OCI-LY7 (cell line): ENCODE measurements around the gene RAB26. TPM values are rescaled to one million over a fixed set of nuclear protein-coding genes. Genes with fewer than 3 reads are reported as not detected.

ENCODE experiments used
- BruUV-seq: library from RNA; stranded (reverse); fragments of 400-500 nt; replicated peaks from 2 replicates; lab custom pipeline; 2021; lab: Mats Ljungman, UMichigan
- CTCF ChIA-PET: fragments of 300-600 bp; sonication (Branson Sonifier 250); formaldehyde crosslinking; loops from one replicate; lab custom pipeline; 2022; ENCODE audit warnings: antibody characterized with exemption; ENCODE audit not compliant: unreplicated experiment; lab: Charles Lee
- POLR2A ChIA-PET: fragments of 300-600 bp; sonication (Branson Sonifier 250); formaldehyde crosslinking; loops from one replicate; lab custom pipeline; 2022; ENCODE audit warnings: antibody characterized with exemption; lab: Charles Lee
- DNase-seq: peaks from one replicate; pipeline ENCODE4 v3.0.0-alpha.2; 2015; ENCODE audit warnings: low spot score
- H2AFZ ChIP-seq: fragments of 200-600 bp; sonication (generic), shearing (Covaris generic); 2 replicates; pipeline ENCODE4 v1.6.1; 2014; ENCODE audit warnings: mild to moderate bottlenecking, antibody characterized with exemption, low read length, moderate library complexity
- H3K27ac ChIP-seq: fragments of 200-600 bp; sonication (generic); 2 replicates; pipeline ENCODE4 v1.5.1; 2014; ENCODE audit warnings: mixed run types, low read depth, mild to moderate bottlenecking, moderate library complexity, low read length, inconsistent platforms; ENCODE audit not compliant: poor library complexity, severe bottlenecking
- H3K36me3 ChIP-seq: fragments of 200-600 bp; sonication (generic); 2 replicates; pipeline ENCODE4 v1.6.1; 2014; ENCODE audit warnings: mild to moderate bottlenecking, antibody characterized with exemption, low read length, moderate library complexity, mixed read lengths; ENCODE audit not compliant: insufficient read depth
- H3K4me1 ChIP-seq: fragments of 200-600 bp; sonication (generic); 2 replicates; pipeline ENCODE4 v1.5.1; 2014; ENCODE audit warnings: mild to moderate bottlenecking, low read length; ENCODE audit not compliant: insufficient read depth, poor library complexity, severe bottlenecking
- H3K4me2 ChIP-seq: fragments of 200-600 bp; sonication (generic); 2 replicates; pipeline ENCODE4 v1.6.1; 2014; ENCODE audit warnings: mild to moderate bottlenecking, low read length
- H3K4me3 ChIP-seq: fragments of 200-600 bp; sonication (generic); 2 replicates; pipeline ENCODE4 v1.5.1; 2014; ENCODE audit warnings: mild to moderate bottlenecking, low read depth, low read length; ENCODE audit not compliant: poor library complexity, severe bottlenecking
- H3K79me2 ChIP-seq: fragments of 200-600 bp; sonication (generic); 2 replicates; pipeline ENCODE4 v1.6.1; 2016; ENCODE audit warnings: low read depth, mild to moderate bottlenecking, low read length, moderate library complexity, mixed read lengths; ENCODE audit not compliant: insufficient read depth
- H3K9me2 ChIP-seq: fragments of 200-600 bp; sonication (generic); 2 replicates; pipeline ENCODE4 v1.6.1; 2016; ENCODE audit warnings: mild to moderate bottlenecking, low read length, mixed read lengths; ENCODE audit not compliant: insufficient read depth
- H3K9me3 ChIP-seq: fragments of 200-600 bp; sonication (generic); 2 replicates; pipeline ENCODE4 v1.6.1; 2014; ENCODE audit warnings: mild to moderate bottlenecking, mixed run types, low read length, mixed read lengths
- H4K20me1 ChIP-seq: fragments of 200-600 bp; sonication (generic); 2 replicates; pipeline ENCODE4 v1.6.1; 2014; ENCODE audit warnings: mild to moderate bottlenecking, antibody characterized with exemption, low read length, moderate library complexity, mixed read lengths; ENCODE audit not compliant: insufficient read depth
- EZH2phosphoT487 ChIP-seq: fragments of 200-600 bp; sonication (generic); IDR thresholded peaks from 2 replicates; pipeline ENCODE4 v1.6.1; 2018; ENCODE audit warnings: low read depth, borderline replicate concordance, mild to moderate bottlenecking, mixed run types, antibody characterized with exemption, low read length, moderate library complexity, mixed read lengths
- intact Hi-C: fragments of 100-400 bp; cut with micrococcal nuclease; formaldehyde crosslinking; loops from one replicate; pipeline ENCODE4 v1.10.0; 2022; ENCODE audit not compliant: unreplicated experiment
- total RNA-seq, 2 experiments: library from RNA; depleted of rRNA in 1 of 2; stranded (reverse); fragments of >200 nt in 1 of 2; shearing (Covaris generic) in 1 of 2; gene quantifications; 2 replicates each; pipeline ENCODE4 v1.2.3, GENCODE V29; 2014 to 2022
- TF ChIP-seq, protein P1 (sequence below): fragments of 200-600 bp; sonication (generic); conservative IDR thresholded peaks from 2 replicates; pipeline ENCODE4 v1.5.1; 2014; ENCODE audit warnings: mild to moderate bottlenecking, antibody characterized with exemption, low read length, moderate library complexity, mixed read lengths

The RAB26 gene
- total RNA-seq, 2 experiments from 2014 or later = 5.0 to 9.5 TPM

DNA sequence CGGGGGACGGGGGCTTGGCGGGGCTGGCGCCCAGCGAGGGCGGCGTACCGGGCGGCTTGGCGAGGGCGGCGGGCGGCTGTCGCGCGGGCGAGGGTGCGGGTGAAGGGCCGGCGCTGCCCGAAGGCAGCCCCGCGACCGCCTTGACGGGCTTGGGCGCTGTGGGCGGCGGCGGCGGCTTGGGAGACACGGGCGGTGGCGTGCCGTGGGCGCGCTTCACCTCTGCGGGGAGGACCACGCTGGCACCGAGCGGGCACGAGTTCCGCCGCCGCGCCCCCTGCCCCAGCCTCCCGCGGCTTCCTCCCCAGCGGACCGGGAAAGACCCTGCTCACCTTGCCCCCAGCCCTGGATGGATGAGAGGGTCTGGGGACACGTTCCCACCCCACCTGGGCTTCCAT lies 30.7 kb downstream of the RAB26 start:
- Histone ChIP-seq H3K4me1 (no peaks in the 10 kb centered on the region), H3K36me3 (peaks cover 56% of the 10 kb centered on the region), H2AFZ (no peak overlapping the region), H3K4me3 (no peak overlapping the region), H4K20me1 (no peaks in the 10 kb centered on the region), H3K79me2 (no peaks in the 10 kb centered on the region), H3K9me2 (no peaks in the 10 kb centered on the region), H3K4me2 (no peak overlapping the region), H3K9me3 (no peaks in the 10 kb centered on the region), H3K27ac (no peak overlapping the region)
- intact Hi-C loops = no loop called here
- no TSS peak for BruUV-seq
- POLR2A ChIA-PET = no interaction called here
- CTCF ChIA-PET = no interaction called here
- TF ChIP-seq, protein P1, sequence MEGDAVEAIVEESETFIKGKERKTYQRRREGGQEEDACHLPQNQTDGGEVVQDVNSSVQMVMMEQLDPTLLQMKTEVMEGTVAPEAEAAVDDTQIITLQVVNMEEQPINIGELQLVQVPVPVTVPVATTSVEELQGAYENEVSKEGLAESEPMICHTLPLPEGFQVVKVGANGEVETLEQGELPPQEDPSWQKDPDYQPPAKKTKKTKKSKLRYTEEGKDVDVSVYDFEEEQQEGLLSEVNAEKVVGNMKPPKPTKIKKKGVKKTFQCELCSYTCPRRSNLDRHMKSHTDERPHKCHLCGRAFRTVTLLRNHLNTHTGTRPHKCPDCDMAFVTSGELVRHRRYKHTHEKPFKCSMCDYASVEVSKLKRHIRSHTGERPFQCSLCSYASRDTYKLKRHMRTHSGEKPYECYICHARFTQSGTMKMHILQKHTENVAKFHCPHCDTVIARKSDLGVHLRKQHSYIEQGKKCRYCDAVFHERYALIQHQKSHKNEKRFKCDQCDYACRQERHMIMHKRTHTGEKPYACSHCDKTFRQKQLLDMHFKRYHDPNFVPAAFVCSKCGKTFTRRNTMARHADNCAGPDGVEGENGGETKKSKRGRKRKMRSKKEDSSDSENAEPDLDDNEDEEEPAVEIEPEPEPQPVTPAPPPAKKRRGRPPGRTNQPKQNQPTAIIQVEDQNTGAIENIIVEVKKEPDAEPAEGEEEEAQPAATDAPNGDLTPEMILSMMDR = no peak
- no peak for TF ChIP-seq EZH2phosphoT487
- no peak for DNase-seq

DNA sequence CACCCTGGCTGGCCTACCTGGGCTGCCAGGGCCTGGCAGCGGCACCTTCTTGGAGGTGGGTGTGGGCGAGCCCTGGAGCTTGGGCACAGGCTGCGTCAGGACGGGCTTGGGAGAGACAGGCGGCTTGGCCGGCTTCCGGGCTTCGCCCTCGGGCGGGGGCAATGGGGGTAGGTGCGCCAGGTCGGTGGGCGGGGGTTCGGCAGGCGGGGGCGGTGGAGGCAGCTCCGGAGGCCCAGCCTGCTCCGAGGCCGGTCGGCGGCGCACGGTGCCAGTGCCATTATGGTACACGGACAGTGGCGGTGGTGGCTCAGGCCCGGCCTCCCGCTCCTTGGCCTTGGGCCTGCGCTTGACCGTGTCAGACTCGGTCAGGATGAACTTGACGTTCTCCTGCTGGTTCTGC lies 31.2 kb downstream of the RAB26 start:
- H3K4me3 ChIP-seq = no peak overlapping the region
- no peaks in the 10 kb centered on the region for H3K4me1 ChIP-seq
- no peaks in the 10 kb centered on the region for H3K9me2 ChIP-seq
- H3K27ac ChIP-seq = no peak overlapping the region
- TF ChIP-seq, protein P1 = no peak
- no peak for TF ChIP-seq EZH2phosphoT487
- no peaks in the 10 kb centered on the region for H4K20me1 ChIP-seq
- DNase-seq = no peak
- H3K79me2 ChIP-seq = no peaks in the 10 kb centered on the region
- no TSS peak for BruUV-seq
- peaks cover 51% of the 10 kb centered on the region for H3K36me3 ChIP-seq
- CTCF ChIA-PET = no interaction called here
- no peak overlapping the region for H2AFZ ChIP-seq
- intact Hi-C loops = no loop called here
- no peak overlapping the region for H3K4me2 ChIP-seq
- POLR2A ChIA-PET = no interaction called here
- H3K9me3 ChIP-seq = no peaks in the 10 kb centered on the region

GRCh38 chr16:2180461-2180860 lies 32.0 kb downstream of the RAB26 start:
- DNase-seq = no peak
- Histone ChIP-seq H3K4me1 (no peaks in the 10 kb centered on the region), H2AFZ (no peak overlapping the region), H3K36me3 (peaks cover 42% of the 10 kb centered on the region), H3K79me2 (no peaks in the 10 kb centered on the region), H3K4me3 (no peak overlapping the region), H4K20me1 (no peaks in the 10 kb centered on the region), H3K9me2 (no peaks in the 10 kb centered on the region), H3K4me2 (no peak overlapping the region), H3K9me3 (no peaks in the 10 kb centered on the region), H3K27ac (no peak overlapping the region)
- BruUV-seq = no TSS peak
- CTCF ChIA-PET = no interaction called here
- TF ChIP-seq, protein P1 = no peak
- no peak for TF ChIP-seq EZH2phosphoT487
- intact Hi-C loops = no loop called here
- POLR2A ChIA-PET = no interaction called here
